IPS-18c (cell line): ENCODE measurements around the gene ERGIC1.
A peak's percentile ranks its signal among the peaks of the same experiment; 100 is the strongest.

Source experiments
- H3K4me3 ChIP-seq: 2 replicates; pipeline ENCODE4 v1.7.0; 2013; ENCODE audit warnings: low read depth, mild to moderate bottlenecking, low read length, moderate library complexity; ENCODE audit not compliant: insufficient read depth
- H3K9me3 ChIP-seq: one replicate; pipeline ENCODE4 v1.6.1; 2013; ENCODE audit warnings: mild to moderate bottlenecking, low read length, moderate library complexity; ENCODE audit not compliant: control insufficient read depth, insufficient read depth

Gene ERGIC1

DNA sequence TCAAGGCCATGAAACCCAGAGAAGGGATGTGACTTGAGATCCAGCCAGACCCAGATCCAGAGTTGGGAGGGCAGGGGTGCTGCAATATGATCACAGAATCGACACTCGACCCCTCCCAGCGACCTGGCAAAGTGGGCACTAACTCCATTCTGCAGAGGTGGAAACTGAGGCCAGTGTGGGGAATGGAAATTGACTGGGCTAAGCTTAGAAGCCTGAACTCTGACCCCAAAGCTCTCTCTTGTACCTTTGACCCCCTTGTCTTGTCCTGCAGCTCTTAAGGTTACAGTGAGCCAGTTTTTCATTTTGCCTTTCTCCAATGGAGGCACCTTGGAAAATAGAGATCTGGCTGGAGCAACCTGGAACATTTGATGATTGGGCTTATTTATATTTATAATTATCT lies 14.5 kb upstream of the ERGIC1 start:
- H3K9me3 ChIP-seq, result no peaks in the 10 kb centered on the region
- H3K4me3 ChIP-seq, result no peak overlapping the region

DNA sequence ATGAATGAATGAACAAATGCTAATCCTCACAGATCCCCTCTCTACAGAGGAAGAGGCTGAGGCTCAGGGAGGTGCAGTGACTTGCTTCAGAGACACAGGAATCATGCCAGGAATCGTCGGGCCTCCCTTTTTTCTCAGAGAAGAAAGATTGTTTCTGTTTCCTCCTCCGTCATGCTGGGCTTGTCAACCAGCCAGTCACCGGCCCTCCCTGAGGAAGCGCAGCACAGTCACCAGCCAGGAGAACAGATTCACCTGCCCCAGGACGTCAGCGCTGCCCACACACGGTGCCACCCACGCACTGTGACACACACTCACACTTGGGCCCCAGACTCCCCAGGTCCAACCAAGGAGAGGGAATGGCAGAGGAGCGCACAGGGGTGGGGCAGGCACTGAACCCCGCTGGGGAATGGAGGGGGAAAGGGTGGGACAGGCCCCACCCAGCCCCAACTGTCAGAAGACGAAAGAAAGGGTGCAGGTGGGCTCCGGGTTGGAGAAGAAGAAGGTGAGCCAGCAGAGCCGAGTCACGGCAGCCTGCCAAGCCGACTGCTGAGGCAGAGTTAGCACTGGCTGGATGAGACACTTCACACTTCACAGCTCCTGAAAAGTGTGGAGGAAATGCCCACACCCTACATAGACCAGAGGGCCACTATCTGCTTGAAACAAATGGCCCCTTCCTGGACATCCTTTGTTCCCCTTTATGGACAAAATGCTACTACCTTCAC lies 13.8 kb upstream of the ERGIC1 start:
- Histone ChIP-seq H3K4me3 (no peak overlapping the region), H3K9me3 (no peaks in the 10 kb centered on the region)

DNA sequence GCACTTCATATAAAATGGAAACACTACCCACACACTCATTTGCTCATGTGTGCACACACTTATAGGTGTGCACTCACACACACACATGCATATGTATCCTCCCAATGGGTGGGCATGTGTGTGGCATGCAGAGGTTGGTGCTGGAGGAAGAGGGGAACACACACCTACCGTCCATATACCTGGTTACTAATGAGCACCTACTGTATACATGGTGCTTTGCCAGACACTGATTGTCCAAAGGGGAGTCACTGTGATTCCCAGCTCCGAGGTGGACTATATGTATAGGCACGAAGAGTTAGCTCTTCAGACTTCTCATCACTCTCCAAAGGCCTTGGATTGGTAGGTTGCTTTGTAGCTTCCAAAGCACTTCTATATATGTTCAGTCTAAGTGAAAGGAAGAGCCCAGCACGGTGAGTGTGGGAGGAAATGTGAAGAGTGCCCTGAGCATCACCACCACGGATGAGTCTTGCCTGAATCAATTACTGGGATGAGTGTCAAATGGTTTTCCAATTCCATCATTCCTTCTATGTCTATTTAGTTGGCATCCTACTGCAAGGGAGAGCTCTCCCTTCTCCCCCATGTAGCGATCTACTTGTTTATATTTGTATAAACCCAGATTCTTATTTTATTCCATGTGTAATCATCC lies 12.6 kb upstream of the ERGIC1 start:
- H3K9me3 ChIP-seq, result no peaks in the 10 kb centered on the region
- no peak overlapping the region for H3K4me3 ChIP-seq

DNA sequence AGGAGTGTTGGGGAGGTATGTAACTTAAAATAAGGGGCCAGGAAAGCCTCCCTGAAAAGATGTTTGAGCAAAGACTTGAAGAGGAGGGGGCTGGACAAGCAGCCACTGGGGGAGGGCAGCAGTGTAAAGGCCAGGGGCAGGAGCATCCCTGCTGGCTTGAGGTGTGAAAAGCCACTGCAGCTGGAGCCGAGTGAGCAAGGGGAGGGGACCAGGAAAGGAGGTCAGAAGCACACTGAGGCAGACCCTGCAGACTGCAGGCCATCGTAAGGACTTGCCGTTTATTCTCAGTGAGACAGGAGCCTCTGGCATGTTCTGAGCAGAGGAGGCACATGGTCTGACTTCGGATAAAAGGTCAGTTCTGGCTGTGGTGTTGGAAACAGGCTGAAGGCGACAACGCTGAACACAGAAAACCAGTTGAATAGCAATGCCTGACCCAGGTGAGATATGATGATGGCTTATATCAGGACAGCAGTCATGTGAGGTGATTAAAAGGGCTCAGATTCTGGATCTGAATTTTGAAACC lies 10.2 kb upstream of the ERGIC1 start:
- Histone ChIP-seq H3K4me3 (no peak overlapping the region), H3K9me3 (no peaks in the 10 kb centered on the region)

DNA sequence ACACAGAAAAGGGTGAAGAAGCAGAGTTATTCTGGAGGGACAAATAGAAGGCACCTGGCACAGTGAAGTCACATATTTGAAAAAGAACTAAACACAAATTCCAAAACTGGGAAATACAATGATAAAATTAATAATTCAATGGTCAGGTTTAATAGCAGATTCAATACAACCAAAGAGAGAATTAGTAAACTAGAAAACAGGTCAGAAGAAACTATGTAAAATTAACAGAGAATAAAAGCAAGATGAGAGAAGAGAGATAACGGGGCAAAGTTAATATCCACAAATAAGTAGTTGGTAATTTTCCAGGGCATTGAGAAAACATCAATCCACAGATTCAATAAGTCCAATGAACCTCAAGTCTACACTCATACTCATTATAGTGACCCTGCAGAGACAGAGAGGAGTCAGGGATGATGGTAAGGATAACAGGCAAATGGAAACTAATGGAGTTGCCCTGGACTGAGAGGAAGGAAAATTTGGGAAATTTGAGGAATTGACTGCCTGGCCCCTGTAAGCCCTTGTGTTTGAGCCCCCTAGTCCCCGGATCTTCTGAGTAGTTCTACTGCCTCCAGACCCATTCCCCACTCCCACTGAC lies 8.3 kb upstream of the ERGIC1 start:
- no peaks in the 10 kb centered on the region for H3K9me3 ChIP-seq
- no peak overlapping the region for H3K4me3 ChIP-seq

DNA sequence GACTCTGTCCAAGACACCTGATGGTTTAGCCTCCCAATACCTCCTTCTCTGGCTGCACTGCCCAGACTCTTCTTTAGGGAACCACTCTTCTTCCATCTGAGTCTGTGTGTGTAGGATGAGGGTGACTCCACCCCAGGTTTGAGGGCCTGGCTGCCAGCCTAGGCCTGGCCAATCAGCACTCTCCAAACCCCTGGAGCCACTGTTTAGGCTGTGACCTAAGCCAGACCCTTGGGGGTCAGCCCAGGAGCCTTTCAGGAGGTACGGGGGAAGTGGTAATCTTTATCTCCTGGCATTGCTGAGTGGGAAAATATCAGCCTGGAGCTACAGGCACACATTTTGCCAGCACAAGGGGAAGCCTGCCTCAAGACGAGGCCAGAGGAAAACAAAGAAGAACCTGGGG lies 6.2 kb upstream of the ERGIC1 start:
- no peaks in the 10 kb centered on the region for H3K9me3 ChIP-seq
- H3K4me3 ChIP-seq, result no peak overlapping the region

DNA sequence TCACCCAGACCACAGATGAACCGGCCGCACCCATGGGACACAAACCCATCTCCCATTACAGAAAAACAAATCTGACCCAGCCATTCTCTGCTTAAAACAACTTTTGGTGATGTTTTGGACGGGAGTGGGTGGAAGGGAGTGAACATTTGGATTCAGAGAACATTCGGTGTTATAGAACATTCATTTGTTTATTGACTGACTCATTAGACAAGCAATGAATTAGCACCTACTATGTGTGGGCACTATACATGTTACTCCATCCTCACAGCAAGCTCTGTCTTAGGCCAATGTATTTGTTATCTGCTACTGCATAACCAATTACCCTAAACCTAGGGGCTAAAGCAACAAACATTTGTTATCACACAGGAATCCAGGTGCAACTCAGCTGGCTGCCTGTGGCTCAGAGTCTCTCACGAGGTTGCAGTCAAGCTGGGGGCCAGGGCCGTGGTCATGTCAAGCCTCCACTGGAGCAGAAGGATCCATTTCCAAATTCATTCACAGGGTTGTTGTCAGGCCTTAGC lies 5.1 kb upstream of the ERGIC1 start:
- no peak overlapping the region for H3K4me3 ChIP-seq
- H3K9me3 ChIP-seq, result no peaks in the 10 kb centered on the region

DNA sequence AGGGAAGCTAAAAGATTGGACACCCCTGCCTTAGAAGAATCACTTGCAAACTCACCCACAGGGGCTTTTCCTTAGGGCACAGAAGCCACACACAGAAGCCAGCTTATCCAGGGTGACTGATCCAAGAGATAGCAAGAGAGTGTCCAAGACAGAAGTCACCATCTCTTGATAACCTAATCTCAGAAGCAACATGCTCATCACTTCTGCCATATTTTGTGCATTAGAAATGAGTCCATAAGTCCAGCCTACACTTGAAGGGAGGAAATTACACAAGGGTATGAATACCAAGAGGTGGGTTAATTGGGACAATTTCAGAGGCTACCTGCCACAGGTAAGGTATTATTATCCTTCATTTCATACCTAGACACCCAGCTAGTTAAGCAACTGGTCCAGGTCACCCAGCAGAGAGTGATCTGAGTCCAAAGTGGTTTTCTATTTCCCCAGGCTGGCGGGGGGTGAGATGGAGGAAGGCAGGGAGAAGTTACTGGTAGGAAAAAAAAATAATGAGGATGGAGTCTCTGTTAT lies 3.7 kb upstream of the ERGIC1 start:
- Histone ChIP-seq H3K9me3 (no peaks in the 10 kb centered on the region), H3K4me3 (no peak overlapping the region)

DNA sequence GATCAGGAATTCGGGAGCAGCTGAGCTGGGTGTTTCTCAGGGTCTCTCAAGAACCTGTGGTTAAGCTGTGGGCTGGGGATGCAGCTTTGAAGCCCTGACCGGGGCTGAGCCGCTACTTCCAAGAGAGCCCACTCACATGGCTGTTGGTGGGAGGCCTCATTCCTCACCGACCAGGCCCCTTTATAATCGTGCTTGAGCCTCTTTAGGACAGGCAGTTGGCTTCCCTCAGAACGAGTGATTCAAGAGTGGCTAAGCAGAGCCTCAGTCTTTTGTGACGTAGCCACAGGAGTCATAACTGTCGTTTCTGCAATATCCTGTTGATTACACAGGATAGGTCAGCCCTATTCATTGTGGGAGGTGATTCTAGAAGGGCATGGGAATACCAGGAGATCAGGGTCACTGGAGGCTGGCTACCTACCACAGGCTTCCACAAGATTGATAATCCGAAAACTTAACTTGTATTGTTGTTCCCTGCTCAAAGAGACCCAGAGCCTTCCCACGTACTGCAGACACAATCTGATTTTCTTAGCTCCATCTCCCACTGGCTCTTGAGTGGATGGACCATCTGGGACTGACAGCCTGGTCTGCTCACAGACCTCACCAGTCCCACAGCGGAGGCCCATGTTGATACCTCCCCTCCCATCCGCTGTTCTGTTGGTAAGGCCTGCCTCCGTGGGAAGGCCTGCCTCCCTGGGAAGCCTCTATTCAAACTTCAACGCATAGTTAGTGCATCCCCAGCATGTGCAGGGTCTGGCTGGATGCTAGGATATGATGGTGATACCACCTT lies 3.0 kb upstream of the ERGIC1 start:
- no peaks in the 10 kb centered on the region for H3K9me3 ChIP-seq
- no peak overlapping the region for H3K4me3 ChIP-seq

DNA sequence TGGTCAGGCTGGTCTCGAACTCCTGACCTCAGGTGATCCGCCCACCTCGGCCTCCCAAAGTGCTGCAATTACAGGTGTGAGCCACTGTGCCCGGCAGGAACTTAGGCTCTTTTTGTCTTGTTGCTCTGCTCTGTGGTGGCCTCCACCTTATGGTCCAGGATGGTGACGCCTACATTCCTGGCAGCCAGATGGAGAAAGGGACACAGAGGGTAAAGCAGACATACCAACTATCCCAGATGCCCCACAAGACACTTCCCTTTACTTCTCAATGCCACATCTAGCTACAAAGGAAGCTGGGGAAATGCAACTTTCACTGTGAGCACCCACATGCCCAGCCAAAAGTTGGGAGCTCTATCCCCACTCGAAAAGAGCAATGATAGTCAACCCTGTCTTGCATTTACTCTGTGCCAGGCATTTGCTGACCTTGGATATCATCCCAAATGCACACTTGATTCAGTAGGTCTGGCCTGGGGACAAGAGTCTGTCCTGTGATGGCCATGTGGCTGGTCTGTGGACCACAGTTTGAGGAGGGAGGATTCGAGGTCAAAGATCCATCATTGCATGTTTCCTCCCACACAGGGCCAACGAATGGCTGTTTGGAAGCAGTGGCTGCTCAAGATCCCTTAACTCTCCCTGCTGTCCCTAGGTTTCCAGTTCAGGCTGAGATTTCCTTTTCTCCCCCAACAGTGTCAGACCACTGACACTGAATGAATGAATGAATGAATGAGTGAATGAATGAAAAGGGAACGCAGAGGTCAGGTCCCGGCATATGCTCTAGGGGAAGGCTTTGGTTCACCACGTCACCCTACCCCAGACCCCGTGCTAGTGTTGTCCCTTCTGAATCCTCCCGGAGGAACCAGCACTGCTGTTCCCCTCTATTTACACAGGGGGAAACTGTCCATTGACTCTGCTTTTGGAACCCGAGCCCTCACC lies 1.4 kb upstream of the ERGIC1 start:
- Histone ChIP-seq H3K9me3 (no peaks in the 10 kb centered on the region), H3K4me3 (no peak overlapping the region)

DNA sequence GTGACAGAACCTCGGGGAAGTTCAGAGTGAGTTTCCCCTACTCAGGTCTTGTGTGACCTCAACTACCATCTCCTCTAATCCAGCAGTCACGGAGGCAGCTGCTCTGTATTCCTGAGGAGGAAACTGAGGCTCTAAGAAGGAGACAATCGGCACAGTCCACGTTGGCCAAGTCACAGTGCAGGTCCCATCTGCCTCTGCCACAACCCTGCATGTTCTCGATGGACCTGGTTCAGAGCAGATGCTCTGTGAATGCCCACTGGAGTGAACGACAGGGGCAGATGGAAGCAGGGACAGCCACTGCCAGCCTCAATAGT lies 722 bp upstream of the ERGIC1 start:
- peak overlapping the region; percentile 78 for H3K4me3 ChIP-seq
- no peaks in the 10 kb centered on the region for H3K9me3 ChIP-seq

DNA sequence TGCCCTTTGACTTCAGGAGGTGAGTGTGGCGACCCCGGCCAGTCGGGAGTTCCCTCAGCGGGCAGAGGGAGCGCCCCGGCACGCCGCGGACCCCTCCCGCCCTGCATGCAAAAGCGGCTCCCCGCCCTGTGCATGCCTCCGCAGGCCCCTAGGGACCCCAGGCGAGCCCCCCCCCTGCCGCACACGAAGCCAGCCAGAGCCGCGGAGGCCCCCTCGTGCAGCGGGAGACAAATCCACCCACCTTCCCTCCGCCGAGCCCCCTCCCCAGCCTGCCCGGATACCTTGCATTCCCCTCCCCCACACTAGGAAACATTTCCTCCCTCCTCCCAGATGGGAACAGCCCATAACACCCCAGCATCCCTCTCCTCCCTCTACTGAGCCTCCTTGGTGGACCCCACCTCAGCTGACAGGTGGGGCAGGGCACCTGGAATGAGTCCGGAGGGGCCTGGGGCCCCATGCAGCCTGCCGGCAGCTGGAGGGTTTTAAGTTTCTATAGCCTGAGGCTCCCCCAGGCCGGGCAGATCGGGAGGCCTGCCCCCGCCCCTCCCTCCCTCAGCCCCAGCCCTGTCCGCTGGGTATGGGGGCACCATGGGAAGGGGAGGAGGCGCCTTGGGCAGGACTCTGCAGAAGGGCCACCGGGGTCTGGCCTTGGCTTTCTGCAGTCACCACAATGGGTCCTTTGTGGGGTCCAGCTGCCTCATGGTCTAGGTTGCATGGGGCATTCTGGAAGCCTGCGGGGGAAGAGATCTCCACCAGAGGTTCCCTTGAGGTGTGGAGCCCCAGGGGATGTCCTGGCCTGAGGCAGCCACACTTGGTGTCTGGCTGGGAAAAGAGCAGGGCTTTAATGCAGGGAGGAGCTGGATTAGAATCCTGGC lies 601 bp downstream of the ERGIC1 start:
- Histone ChIP-seq H3K9me3 (no peaks in the 10 kb centered on the region), H3K4me3 (peak overlapping the region; percentile 78)

DNA sequence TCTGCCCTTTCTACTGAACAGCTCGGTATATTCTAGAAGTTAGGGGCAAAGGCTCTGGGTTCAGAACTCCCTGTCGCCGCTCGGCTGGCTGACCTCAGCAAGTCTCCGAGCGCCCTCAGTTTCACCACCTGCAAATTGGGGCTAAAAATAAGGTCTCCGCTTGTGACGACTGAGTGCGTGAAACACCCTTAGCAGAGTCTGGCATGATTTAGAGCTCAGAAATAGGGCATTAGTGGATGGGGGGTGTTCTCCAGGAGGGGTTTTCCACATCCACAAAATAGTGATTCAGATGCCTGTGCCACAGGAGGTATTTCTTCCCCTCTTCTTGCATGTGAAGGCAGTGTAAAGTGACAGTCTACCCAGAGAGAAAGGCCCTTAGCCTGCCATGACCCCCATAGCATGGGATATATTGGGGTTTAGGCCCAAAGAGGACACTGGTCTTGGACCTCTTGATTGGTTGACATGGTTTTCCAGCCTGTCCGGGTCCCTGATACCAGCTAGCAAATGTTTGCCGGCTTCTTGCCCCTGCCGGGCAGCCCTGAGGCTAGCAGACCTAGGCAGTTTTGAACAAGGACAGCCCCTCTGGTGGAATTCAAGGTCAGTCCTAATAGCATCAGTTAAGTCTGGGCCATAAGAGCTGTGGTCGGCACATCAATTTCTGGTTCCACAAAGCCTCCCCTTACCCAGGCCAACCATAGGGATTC lies 1.4 kb downstream of the ERGIC1 start:
- H3K9me3 ChIP-seq, result no peaks in the 10 kb centered on the region
- peak overlapping the region; percentile 78 for H3K4me3 ChIP-seq

DNA sequence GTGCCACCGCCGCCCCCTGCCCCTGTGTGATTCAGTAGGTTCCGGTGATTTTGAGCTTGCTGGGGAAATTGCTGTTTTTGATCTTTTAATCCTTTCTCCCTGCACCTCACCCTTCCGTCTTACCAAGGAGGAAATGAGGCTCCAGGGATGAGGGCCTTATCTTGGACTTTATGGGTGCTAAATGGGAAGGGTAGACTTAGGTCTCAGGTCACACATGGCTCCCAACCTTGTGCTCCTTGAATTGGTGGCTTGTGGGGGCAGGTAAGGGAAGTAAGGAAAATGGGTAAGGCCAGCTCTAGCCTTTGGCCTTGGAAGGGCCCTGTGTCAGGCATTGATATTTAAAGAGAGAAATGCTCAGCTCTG lies 1.9 kb downstream of the ERGIC1 start:
- H3K9me3 ChIP-seq, result no peaks in the 10 kb centered on the region
- no peak overlapping the region for H3K4me3 ChIP-seq

DNA sequence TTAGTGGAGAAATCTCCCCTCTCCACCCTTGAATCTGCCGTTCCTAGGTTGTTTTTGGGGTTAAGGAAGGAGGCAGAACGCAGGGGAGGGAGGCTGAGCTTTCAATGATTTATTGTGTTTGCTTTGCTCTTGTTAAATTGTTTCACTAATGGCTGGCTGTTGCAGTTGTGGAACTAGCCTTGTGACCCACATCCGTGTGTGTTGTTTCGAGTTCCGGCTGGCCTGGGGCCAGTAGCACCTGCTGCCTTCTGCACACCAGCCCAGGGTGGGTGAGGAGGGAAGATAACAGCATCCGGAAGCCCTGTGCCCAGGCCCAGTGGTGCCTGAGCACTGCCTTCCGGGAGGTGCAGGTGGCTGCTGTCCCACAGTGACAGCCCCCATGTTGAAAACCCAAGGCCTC lies 3.6 kb downstream of the ERGIC1 start:
- H3K4me3 ChIP-seq, result no peak overlapping the region

More for the DNA sequence above, 3.6 kb downstream of the ERGIC1 start:
- H3K9me3 ChIP-seq, result no peaks in the 10 kb centered on the region
